ENCODE measurements around the gene SNAPIN.
"Not testable (repeated sequence)": the region's sequence is repeated elsewhere in the genome, so short reads cannot be mapped to it uniquely, and the experiment has no call there.

The SNAPIN gene

GRCh38 chr1:153646672-153647345 lies 11.7 kb upstream of the SNAPIN start:
- no peak for DNase-seq (ENCODE audit: low read depth, low spot score)

GRCh38 chr1:153647346-153647714 lies 11.2 kb upstream of the SNAPIN start:
- no peak for DNase-seq (ENCODE audit: low read depth, low spot score)

DNA sequence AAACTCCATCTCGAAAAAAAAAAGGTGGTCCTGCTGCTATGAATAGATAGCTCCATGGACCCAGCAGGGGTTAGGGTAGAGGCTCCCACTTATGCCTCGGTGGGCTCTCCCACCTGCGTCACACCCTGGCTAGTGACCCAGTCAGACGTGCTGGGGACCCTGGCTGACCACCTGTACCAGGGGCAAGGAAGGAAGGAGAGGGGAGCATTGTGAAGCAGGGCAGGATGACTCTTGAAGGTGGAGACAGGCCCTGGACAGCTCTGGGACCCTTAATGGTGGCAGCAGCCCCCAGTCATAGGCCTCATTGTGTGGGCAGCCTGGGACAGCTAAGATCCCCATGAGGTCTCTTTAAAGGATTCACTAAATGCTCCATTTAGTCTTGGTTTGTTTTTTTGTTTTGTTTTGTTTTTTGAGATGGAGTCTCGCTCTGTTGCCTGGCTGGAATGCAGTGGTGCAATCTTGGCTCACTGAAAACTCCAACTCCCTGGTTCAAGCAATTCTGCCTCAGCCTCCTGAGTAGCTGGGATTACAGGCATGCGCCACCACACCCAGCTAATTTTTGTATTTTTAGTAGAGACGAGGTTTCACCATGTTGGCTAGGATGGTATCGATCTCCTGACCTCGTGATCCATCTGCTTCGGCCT lies 10.4 kb upstream of the SNAPIN start:
- peak; percentile 32 for DNase-seq (ENCODE audit: low read depth, low spot score)

DNA sequence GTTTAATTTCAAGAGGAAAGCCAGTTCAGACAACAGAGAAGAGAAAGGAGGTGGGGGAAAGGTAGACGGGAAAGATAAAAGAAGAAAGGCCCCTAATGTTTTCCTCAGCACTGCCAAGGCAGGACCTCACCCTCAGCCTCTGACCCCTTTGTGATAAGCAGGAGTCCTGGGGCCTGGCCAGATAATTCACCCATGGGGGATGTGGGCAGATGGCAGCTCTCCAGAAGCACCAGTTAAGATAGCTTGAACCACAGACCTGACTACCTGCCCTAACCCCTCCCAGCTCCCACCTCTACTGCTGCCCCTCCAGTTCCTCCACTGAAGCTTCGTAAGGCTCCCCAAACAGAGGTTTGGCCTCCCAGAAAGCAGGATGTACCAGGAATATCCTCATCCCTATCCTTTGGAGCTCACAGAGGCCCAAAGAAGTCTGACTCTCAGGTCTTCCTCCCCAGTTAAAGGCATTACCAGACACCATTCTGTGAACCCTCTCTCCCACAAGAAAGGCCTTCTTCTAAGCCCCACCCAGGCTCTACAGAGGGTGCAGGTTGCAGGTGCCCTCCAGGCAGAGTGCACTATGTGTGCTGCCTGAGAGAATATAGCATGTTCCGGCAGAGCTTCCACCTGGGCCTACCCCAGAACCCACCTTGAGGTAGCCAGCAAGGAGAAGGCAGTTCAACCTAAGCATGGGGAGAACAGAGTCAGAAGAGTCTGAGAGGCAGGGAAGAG lies 9.2 kb upstream of the SNAPIN start:
- DNase-seq (ENCODE audit: low read depth, low spot score) = no peak

GRCh38 chr1:153649863-153650235 lies 8.7 kb upstream of the SNAPIN start:
- DNase-seq (ENCODE audit: low read depth, low spot score) = peak; percentile 42

DNA sequence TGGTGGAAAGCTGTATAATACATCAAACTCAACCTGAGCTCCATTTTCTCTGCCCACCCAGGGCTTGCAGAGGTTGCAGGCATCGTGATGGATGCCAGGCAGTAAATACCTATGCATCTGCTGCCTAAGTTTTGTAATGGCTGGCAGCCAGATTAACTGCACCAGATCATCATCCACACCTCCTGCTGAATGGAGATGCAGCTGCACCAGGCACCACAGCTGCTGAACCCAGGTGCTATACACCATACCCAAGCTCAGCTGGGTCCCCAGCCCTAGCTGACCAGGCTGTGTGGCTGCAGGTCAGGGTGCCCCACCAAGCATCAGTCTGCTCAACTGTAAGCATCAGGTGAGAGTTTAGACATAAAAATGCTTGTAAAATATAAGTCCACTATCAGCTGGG lies 6.7 kb upstream of the SNAPIN start:
- DNase-seq (ENCODE audit: low read depth, low spot score) = no peak

GRCh38 chr1:153652805-153653500 lies 5.5 kb upstream of the SNAPIN start:
- DNase-seq (ENCODE audit: low read depth, low spot score) = peak; percentile 68

GRCh38 chr1:153655333-153655732 lies 3.2 kb upstream of the SNAPIN start:
- DNase-seq (ENCODE audit: low read depth, low spot score) = no peak

GRCh38 chr1:153659175-153659534 lies 652 bp downstream of the SNAPIN start:
- no peak for DNase-seq (ENCODE audit: low read depth, low spot score)

DNA sequence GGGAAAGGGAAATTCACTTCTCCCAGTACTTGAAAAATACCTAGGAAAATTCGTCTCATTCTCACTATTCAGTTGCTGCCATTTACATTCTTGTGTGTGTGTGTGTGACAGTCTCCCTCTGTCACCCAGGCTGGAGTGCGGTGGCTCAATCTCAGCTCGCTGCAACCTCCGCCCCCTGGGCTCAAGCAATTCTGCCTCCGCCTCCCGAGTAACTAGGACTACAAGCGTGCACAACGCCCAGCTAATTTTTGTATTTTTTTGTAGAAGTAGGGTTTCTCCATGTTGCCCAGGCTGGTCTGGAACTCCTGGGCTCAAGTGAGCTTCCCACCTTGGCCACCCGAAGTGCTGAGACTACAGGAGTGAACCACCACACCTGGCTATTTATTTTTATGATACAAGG lies 1.2 kb downstream of the SNAPIN start:
- DNase-seq (ENCODE audit: low read depth, low spot score) = no peak

GRCh38 chr1:153661111-153661708 lies 2.7 kb downstream of the SNAPIN start:
- peak; percentile 89 for DNase-seq (ENCODE audit: low read depth, low spot score)

- no peak for DNase-seq (ENCODE audit: low read depth, low spot score)
These were observed 3.8 kb downstream of the SNAPIN start for GRCh38 chr1:153662269-153662668.

DNA sequence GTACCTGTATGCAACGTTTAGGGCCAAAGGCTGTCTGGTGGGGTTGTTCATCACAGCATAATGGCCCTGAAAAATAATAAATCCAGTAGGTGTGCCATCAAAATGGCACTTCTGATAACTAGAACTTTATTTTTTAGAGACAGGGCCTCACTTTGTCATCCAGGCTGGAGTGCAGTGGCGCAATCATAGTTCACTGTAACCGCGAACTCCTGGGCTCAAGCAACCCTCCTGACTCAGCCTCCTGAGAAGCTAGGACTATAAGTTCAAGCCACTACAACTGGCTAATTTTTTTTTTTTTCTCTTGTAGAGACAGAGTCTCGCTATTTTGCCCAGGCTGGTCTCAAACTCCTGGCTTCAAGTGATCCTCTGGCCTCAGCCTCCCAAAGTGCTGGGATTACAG lies 4.7 kb downstream of the SNAPIN start:
- no peak for DNase-seq (ENCODE audit: low read depth, low spot score)

DNA sequence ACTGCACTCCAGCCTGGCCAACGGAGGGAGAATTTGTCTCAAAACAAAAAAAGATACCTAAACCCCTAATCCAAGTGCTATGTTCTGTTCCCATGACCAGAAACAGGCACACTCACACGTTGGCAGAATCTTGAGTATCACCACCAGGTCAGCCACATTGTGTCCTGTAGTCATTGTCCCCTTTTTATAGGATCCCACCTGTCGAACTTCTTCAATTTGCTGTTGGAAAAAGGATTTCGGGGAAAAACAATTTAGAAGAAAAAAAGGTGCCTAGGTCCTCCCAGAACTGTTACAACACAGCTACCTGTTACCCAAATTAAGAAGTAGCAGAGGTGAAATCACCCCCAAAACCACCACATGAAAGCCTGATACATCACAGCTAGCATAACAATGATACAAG lies 8.9 kb downstream of the SNAPIN start:
- DNase-seq (ENCODE audit: low read depth, low spot score) = no peak

DNA sequence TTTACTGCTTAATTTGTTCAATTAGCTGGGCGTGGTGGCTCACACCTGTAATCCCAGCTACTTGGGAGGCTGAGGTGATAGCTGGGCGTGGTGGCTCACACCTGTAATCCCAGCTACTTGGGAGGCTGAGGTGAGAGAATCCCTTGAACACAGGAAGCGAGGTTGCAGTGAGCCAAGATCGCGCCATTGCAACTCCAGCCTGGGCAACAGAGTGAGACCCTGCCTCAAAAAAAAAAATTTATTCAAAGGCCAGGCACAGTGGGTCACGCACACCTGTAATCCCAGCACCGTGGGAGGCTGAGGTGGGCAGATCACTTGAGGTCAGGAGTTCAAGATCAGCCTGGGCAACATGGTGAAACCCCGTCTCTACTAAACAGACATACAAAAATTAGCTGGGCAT lies 10.2 kb downstream of the SNAPIN start:
- DNase-seq (ENCODE audit: low read depth, low spot score) = not testable (repeated sequence)

GRCh38 chr1:153669606-153670005 lies 11.1 kb downstream of the SNAPIN start:
- no peak for DNase-seq (ENCODE audit: low read depth, low spot score)

DNA sequence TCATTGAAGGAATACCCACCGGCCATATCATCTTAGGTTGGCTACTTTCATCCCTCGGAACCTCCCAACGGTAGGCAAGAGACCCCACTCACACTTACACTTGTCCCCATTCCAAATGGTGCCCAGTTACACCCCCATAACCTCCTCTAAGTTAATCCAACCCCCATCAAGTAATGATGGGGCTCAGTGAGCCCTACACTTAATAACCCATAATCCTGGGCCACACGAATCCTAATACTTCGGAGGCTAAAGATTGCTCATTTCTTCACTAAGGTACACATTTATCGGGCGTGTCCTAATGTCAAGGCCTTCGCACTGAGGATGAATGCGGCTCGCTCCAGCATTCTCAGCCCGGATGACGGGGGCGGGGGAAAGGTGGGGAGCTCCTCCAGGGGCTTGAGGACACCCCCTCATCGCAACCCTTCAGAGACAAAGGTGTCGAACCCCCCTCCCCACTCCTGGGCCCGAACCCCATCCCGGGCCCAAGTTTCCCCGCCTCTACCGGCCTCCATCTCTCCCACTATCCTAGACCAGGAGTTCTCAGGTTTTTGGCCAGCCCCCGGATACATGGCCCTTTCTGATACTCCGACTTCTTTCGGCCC lies 11.9 kb downstream of the SNAPIN start:
- DNase-seq (ENCODE audit: low read depth, low spot score) = no peak

DNA sequence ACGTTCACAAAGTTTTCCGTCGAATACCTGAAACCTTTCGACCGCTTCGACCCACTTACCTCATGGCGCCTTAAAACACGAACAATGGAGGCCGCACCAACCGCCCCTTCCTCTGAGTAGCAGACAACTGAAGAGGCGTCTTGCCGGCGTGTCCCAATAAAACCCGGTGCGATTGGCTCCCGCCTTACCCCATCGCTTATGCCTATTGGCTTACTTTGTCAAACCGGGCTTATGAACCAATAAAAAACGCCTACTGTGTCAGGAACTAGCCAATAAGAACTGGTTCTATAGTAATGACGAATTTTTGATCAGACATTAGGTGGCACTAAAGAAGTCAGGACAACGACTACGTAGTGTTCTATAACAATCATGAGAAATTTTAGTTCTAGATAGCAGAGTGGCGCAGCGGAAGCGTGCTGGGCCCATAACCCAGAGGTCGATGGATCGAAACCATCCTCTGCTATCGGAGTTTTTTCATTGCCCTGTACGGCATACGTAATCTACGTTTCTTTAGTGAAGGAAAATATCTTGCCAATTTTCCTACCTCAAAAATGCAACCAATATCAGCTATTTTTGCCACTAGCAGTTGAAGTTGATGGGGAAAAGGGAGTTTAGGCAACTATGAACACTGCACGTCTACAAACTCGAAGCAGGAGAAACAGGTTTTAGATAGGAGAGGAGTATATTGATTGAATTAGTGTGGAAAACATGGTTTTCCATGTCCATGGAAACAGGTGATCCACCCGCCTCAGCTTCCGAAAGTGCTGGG lies 12.5 kb downstream of the SNAPIN start, which contains the start of gene ILF2:
Gene ILF2 (minus strand): TSS at position 135 of the 769 bp plus-strand sequence. CDS start 71 bp downstream, at position 64.
- DNase-seq (ENCODE audit: low read depth, low spot score) = peak; percentile 99

GRCh38 chr1:153671628-153672353 lies 13.3 kb downstream of the SNAPIN start:
- not testable (repeated sequence) for DNase-seq (ENCODE audit: low read depth, low spot score)

DNA sequence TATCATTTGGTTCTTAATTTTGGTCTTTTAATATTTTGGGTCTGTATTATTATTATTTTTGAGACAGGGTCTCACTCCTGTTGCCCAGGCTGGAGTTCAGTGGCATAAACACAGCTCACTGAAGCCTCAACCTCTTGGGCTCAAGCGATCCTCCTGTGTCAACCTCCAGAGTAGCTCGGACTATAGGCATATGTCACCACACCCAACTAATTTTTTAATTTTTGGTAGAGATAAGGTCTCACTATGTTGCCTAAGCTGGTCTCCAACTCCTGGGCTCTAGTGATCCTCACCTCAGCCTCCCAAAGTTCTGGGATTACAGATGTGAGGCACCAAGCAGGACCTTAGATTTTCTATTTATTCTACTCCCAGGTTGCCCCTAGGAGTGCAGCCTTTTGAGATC lies 15.0 kb downstream of the SNAPIN start:
- DNase-seq (ENCODE audit: low read depth, low spot score) = no peak

All from astrocyte of the hippocampus (primary cell).